GM19328 (cell line): Measurements from ENCODE around the gene CDC42BPB.
"Not testable (repeated sequence)": the region's sequence is repeated elsewhere in the genome, so short reads cannot be mapped to it uniquely, and the experiment has no call there.

ENCODE experiments used
- ATAC-seq: cut with Tn5 transposase; IDR thresholded peaks from one replicate; pipeline ENCODE4 v1.9.1; 2021; ENCODE audit warnings: mild to moderate bottlenecking, moderate library complexity; ENCODE audit not compliant: unreplicated experiment

The CDC42BPB gene

DNA sequence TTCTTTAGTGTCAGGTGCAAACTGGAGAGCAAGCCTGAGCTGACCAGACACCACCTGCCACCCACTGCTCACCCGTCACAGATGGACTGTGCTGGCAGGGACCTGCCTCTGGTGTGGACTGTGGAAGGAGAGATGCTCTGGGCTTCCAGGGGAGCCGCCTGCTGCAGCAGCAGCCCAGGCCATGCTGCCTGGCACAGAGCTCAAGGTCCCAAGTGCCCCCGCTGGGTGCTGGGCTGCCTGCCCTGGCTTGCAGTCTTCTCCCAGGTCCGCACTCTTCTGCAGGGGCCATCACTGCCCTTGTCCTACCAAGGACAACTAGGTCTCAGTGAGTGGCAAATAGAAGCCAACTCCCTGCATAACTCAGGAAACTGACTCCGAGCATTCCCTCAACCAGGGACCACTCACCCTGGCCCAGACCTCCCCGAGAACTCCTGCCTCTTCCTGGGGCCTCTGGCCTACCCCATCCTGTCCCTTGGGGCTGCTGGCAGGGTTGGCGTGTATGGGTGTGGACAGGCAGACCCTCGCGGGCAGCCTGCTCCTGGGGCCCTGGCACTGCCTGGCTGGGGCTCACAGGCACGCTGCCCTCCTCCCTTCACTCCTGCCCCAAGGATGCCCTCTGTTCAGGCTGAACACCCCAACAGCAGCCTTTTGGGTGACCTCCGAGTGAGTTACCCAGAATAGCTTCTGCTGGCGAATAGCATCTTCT, 125.6 kb downstream of the CDC42BPB start:
- ATAC-seq = no peak

DNA sequence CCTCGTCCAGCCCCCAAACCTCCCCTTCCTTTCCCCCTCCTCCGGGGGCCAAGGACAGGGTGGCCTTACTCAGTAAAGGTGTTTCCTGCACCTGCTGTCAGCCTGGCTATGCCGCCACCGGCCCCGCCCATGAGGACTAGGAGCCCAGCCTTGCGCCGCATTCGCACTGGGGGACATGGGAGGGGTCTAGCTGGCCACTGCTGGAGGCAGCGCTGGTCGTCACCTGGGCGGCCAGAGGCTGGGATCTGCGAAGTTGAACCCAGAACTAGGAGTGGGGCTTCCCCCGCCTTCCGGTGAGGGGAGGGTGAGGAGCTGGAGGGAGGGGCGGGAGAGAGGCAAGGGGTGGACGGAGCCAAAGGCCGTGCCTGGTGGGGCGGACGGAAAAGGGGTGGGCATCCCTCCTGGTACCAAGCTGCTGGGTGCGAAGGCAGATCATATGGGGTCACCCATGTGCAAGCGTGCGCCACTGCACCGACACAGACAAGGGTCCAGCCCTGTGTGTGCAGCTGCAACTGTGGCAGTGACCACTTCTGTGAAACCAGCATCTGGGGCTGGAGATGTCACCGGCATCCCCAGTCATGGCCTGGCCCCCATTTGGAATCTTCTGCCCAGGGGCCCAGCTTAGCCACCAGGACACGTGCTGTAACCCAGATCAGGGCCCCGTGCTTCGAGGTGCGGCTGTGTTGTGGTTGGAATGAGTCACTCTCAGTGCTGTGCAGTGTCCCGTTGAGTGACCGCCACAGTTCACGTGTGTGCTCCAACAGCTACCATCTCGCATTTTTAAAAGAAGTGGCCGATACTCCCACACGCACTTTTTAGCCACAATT, 126.4 kb downstream of the CDC42BPB start:
- no peak for ATAC-seq

DNA sequence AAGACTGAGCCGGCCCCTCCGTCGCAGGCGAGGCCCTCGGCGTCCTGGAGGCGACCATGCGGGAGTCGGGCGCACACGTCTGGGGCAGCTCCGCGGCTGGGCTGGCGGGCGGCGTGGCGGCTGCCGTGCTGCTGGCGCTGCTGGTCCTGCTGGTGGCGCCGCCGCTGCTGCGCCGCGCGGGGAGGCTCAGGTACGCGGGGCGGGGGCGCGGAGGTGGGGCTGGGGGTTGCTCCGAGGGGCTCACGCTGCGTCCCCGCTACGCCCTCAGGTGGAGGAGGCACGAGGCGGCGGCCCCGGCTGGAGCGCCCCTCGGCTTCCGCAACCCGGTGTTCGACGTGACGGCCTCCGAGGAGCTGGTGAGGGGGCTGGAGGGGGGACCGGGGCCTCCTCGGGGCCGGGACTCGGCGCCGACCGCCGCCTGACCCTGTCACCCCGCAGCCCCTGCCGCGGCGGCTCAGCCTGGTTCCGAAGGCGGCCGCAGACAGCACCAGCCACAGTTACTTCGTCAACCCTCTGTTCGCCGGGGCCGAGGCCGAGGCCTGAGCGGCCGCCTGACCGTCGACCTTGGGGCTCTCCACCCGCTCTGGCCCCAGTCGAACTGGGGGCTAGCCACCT, 127.1 kb downstream of the CDC42BPB start:
- ATAC-seq = no peak

DNA sequence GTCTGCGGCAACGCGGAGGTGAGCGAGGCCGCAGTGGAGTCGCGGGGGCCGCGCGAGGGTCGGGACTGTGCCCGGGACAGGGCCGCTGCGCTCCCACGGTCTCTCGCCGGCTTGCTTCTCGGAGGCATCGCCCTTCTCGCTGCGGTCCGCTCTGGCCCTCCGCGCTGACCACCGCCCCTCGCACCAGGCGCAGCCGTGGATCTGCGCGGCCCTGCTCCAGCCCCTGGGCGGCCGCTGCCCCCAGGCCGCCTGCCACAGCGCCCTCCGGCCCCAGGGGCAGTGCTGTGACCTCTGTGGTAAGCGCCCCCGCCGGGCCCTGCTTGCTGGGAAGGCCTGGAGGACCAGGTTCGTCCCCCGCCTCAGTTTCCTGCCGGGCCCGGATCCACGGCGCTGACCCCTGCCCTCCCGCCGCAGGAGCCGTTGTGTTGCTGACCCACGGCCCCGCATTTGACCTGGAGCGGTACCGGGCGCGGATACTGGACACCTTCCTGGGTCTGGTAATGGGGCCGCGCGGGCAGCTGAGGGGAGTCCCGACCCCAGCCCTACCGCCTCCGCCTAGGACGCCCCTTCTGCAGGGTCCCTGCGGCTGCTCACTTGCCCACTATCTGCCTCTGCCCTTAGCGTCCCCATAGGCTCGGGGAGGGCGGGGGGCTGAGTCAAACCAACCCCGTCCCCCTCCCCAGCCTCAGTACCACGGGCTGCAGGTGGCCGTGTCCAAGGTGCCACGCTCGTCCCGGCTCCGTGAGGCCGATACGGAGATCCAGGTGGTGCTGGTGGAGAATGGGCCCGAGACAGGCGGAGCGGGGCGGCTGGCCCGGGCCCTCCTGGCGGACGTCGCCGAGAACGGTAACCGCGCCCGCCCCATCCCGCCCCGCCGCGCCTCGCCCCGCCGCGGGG, 127.9 kb downstream of the CDC42BPB start:
- no peak for ATAC-seq

DNA sequence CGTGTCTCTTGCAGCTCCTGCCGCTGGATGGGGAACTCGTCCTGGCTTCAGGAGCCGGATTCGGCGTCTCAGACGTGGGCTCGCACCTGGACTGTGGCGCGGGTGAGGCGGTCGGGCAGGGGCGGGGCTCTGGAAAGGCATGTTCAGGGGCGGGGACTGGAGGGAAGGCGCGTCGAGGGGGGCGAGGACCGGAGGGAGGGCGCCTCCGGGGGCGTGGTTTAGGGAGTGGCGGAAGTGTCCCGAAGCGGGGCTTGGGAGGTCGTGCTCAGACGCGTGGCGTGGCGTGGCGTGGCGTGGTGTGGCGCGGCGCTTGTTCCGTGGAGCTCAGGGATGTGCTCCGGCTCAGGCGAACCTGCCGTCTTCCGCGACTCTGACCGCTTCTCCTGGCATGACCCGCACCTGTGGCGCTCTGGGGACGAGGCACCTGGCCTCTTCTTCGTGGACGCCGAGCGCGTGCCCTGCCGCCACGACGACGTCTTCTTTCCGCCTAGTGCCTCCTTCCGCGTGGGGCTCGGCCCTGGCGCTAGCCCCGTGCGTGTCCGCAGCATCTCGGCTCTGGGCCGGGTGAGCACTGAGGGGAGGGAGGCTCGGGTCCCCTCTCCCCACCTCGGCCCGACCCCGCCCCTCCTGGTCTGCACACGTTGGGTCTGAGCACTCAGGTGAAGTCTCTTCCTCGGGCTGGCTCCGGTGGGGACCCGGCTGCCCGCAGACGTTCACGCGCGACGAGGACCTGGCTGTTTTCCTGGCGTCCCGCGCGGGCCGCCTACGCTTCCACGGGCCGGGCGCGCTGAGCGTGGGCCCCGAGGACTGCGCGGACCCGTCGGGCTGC, 128.7 kb downstream of the CDC42BPB start:
- no peak for ATAC-seq

DNA sequence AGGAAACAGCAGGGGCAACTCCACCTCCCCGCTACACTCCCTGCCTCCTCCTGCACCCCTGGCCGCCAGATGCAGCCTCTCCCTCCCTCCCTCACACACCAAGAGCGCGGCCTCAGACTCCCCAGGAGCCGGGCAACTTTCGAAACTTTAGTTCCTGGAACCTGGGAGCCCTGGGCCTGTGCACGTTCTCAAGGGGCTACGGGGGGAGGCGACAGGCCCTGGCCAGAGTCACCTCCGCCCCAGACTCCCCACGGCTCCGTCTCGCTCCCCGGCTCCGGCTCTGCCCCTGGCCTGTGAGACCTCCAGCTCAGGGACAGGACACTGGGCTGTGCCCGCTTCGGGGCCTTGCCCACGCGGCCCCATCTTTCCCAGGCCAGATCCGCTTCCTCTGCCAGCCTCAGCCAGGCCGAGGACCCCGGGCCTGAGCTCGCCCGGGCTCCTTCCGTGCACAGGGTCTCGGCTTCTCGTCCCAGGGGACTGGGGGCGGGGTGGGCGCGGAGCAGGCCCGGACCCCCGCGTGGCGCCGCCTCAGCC, 129.4 kb downstream of the CDC42BPB start:
- ATAC-seq = no peak

DNA sequence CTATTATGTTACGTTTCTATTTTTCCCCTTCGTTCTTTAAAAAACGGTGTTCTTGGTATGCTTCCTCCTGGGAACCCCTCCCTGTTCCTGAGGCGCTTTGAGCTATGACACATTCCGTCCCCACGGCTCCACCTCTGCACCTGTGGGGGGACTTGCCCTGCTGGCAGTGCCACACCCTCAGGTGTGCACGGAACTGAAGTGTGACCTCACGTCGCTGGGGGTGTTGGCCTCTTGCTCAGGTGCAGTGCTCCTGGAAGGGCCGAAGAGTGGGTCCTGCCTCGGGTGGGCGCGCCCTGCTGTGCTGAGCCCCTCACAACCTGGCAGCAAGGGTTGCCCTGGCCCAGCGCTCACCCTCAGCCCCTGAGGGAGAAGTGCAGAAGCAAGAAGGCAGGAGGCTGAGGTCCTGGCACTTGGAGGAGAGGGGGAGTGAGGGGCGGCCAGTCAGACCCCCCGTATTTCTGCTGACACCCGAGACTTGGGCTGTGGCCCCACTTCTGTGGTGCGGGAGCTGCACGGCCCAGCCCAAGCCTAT, 129.9 kb downstream of the CDC42BPB start:
- no peak for ATAC-seq

DNA sequence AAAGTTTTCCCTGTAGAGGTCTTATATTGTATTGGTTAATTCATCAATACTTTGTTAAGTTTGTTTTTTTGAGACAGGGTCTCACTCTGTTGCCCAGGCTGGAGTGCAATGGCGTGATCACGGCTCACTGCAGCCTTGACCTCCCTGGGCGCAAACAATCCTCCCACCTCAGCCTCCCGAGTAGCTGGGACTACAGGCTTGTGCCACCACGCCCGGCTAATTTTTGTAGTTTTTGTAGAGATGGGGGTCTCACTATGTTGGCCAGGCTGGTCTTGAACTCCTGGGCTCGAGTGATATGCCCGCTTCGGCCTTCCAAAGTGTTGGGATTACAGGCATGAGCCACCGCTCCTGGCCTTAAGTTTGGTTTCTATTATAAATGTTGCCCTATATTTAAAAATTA, 130.5 kb downstream of the CDC42BPB start:
- ATAC-seq = not testable (repeated sequence)

DNA sequence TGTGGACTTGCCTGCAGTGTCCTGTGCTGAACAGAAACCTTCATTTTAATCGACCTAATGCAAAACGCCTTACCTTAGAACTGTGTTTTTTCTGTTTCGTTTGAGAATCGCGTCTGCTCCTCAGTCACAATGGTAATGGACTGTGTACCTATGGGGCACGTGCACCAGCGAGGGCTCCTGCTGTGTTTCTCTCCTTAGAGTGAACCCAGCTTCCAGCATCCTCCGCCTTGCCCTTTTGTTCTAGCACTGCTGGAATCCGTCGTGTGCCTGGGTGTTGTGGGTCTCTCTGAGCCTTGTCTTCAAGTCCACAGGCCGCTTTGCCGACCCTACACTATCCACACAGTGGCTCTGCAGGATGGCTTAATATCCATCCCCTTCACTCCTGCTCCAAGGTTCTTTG, 131.2 kb downstream of the CDC42BPB start:
- ATAC-seq = no peak

DNA sequence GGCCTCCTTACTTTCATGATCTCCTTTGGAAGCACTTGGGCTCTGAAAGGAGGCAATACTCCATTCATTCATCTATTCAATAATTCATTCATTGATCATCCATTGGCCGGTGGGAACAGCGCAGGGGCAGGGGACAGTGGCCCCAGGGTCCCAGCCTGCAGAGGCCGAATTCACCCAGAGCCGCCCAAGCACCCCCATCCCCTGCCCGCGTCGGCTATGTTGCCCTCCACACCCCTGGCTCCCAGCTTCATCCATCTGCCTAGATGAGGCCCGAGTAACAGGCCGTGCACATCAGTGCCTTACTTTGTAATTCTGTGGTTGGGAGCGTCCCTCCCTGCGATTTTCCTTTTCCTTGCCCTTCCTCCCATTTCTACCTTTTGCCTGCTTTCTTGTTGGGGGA, 131.7 kb downstream of the CDC42BPB start:
- ATAC-seq = no peak

DNA sequence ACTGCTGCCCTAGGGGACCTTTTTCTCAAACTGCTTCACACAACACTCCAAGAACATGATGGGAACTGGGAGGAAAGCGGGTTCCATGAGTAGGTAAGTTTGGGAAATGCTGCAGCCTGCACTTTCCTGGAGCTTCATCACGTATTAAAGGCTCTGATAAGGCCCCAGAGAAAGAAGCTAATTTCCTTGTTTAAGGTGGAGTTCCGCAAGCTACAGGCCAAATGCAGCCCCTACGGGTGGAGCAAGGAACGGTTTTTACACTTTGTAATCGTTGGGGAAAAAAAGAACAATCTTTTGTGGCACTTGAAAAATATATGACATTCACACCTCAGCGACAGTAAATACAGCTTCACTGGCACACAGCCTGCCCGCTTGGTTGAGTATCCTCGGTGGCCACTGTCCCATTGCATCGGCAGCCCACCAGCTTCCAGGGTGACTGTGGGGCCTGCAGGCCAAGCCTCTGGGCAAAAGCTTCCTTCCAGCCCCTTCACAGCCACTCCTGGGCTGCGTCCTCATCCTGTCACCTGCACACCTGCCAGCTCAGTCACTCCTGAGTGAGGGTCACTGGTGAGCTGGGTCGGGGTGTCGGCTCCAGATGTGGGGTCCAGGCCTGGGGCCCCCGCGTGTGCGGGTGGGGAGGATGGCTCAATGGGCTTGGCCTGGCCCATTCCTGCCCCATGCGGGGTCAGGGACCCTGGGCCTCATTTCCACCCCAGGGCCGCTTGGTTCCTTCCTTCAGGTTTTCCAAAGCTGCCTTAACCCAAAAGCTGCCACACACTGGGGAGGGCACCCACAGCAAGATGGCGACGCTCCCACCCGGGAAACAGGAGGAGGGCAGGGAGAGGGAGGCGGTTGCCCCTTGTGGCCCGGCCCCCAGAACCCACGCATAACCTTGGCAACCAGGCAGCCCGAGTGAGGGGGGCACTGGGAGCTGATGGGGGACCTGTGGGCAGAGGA, 132.4 kb downstream of the CDC42BPB start:
- ATAC-seq = no peak

DNA sequence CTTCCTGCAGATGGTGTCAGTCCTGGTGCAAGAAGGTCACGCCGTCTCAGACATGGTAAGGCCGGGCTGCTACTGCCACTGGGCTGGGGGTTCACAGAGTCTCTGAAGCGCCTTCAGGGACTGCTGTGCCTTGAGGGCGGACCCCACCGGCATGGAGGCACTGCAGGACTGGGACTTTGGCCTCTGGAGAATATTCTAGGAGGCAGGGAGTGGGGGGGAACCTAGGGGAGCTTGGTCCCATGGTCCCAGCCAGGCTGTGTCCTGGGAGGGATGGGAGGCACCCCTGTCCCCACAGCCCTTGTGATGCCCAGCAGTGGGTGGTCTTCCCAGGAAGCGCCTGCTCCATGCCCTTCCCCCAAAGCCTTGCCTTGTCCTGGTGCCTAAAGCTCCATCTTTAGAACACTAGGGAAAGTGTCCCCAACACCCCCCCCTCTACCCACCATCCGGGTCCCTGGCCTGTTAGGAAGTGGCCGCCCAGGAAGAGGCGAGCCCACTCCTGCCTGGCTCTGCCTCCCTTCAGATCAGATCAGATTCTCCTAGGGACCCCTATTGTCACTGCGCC, 133.3 kb downstream of the CDC42BPB start:
- ATAC-seq = no peak

DNA sequence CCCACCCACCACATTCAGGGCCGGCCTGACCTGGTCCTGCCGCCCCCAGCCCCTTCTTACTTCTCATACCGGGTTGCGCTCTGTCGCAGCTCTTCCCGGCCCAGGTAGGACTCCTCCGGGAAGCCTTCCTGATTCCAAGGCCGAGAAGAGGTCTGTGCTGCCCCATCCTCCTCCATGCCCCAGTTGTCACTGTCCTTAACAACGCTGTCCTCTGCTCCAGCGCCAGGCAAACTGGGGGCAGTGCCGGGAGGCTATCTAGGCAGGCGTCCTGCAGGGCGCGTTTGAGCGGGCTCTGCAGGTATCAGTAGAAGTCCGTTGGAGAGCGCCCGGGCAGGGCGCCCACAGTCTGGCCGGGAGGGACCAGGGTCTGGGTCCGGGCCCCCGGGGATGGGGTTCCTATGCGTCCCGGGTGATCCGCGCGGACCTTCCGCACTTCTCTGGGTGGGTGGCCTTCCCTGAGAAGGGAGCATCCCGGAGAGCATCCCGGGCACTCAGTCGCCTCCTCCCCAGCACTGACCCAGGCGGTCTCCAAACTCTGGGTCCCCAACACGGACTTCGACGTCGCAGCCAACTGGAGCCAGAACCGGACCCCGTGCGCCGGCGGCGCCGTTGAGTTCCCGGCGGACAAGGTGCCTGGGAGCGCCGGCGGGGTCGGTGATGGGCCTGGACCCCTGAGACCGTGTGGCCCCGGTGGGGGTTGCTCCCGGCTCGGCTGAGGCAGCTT, 134.0 kb downstream of the CDC42BPB start:
- no peak for ATAC-seq

DNA sequence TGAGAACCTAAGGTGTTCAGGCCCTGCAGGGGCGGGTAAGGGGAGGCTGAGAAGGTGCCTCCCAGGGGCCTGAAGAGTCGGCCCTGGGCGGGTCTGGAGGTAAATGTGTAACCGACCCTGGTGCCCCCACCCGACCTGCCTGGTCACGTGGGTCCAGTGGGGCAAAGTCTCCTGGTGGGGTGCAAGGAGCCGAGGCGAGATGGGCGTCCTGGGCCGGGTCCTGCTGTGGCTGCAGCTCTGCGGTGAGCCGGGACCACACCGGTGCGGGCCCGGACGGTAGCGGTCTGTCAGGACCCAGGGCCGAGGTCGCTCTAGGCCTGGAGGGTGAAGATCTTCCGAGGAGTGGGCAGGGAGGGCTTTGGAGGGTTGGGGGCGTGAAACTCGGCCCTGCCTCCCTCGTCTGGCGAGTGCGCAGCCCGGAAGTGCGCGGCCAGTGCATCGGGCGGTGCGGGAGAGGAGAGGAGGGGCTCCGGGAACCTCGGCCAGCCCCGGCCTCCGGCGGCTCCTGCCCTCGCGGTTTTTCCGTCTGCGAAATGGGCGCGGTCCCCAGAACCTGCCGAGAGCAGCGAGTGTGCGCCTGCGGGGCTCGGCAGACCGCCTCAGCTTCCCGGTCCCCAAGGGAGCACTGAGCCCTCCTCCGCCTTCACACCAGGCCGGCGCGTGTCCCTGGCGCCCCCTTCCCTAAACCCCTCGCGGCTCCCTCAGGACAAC, 134.7 kb downstream of the CDC42BPB start, which contains the start of gene AMN:
AMN (plus strand) TSS at position 174 of the 711 bp plus-strand sequence; CDS start at position 200, 26 bp downstream.
- no peak for ATAC-seq

DNA sequence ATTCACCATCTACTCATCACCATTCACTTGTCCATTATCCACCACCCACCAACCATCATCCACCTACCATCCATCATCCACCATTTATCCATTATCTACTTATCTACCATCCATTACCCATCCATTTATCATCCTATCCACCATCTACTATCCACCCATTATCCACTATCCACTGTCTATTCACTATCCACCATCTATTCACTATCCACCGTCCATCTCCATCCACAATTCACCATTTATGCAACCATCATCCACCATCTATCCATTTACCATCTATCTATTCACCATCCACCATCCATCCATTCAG, 136.4 kb downstream of the CDC42BPB start:
- ATAC-seq = no peak

DNA sequence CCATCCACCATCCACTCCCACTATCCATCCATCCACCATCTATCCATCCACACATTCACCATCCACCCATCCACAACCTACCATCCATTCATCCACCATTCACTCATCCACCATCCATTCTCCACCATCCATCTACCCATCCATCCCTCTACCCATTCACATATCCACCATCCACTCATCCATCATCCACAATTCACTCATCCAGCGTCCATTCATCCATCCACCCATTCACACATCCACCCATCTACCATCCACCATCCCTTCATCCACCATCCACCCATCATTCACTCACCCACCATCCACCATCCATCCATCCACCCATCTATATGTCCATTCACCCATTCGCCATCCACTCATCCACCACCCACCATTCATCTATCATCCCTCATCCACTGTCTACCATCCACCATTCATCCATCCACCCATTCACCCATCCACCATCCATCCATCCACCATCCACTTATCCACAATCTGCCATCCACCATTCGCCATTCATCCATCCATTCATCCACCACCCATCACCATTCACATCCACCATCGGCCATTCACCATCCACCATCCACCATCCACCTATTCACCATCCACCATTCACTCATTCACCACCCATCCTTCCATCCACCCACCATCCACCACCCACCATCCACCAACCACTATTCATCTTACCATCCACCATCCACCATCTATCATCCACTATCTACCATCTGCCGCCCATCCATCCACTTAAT, 136.9 kb downstream of the CDC42BPB start:
- ATAC-seq = no peak
